MM.1S (cell line): Measurements from ENCODE around the gene CNEP1R1.
A peak's percentile ranks its signal among the peaks of the same experiment; 100 is the strongest.

Experiments used
- DNase-seq: peaks from one replicate; pipeline ENCODE4 v3.0.0-alpha.2; 2015
- H2AFZ ChIP-seq: fragments of 300-600 bp; sonication (generic); 2 replicates; pipeline ENCODE4 v1.6.0; 2016; ENCODE audit warnings: antibody characterized with exemption, low read length
- H3F3A ChIP-seq: fragments of 300-600 bp; sonication (generic); 2 replicates; pipeline ENCODE4 v1.6.1; 2016; ENCODE audit warnings: mild to moderate bottlenecking, antibody characterized with exemption, low read length, moderate library complexity, mixed read lengths; ENCODE audit not compliant: insufficient read depth
- H3K27ac ChIP-seq: fragments of 300-600 bp; sonication (generic); 2 replicates; pipeline ENCODE4 v1.5.1; 2016; ENCODE audit warnings: mild to moderate bottlenecking, low read length
- H3K27me3 ChIP-seq: fragments of 300-600 bp; sonication (generic); replicated peaks from 2 replicates; pipeline ENCODE4 v1.6.0; 2016; ENCODE audit warnings: low read length; ENCODE audit not compliant: insufficient read depth
- H3K36me3 ChIP-seq: fragments of 300-600 bp; sonication (generic); replicated peaks from 2 replicates; pipeline ENCODE4 v1.6.1; 2016; ENCODE audit warnings: mild to moderate bottlenecking, low read length, mixed read lengths; ENCODE audit not compliant: insufficient read depth
- H3K4me1 ChIP-seq: fragments of 300-600 bp; sonication (generic); 2 replicates; pipeline ENCODE4 v1.6.1; 2016; ENCODE audit warnings: low read length, mixed read lengths
- H3K4me2 ChIP-seq: fragments of 300-600 bp; sonication (generic); 2 replicates; pipeline ENCODE4 v1.6.0; 2016; ENCODE audit warnings: low read depth, low read length
- H3K4me3 ChIP-seq: fragments of 300-600 bp; sonication (generic); 2 replicates; pipeline ENCODE4 v1.5.1; 2016; ENCODE audit warnings: low read length, mixed read lengths
- H3K79me2 ChIP-seq: fragments of 300-600 bp; sonication (generic); 2 replicates; pipeline ENCODE4 v1.6.1; 2016; ENCODE audit warnings: mixed run types, low read length, mixed read lengths
- H3K9ac ChIP-seq: fragments of 300-600 bp; sonication (generic); 2 replicates; pipeline ENCODE4 v1.6.1; 2016; ENCODE audit warnings: low read length, mixed read lengths
- H3K9me2 ChIP-seq: fragments of 300-600 bp; sonication (generic); replicated peaks from 2 replicates; pipeline ENCODE4 v1.6.1; 2016; ENCODE audit warnings: mild to moderate bottlenecking, low read length, mixed read lengths; ENCODE audit not compliant: insufficient read depth
- H3K9me3 ChIP-seq: fragments of 300-600 bp; sonication (generic); replicated peaks from 2 replicates; pipeline ENCODE4 v1.6.1; 2016; ENCODE audit warnings: mild to moderate bottlenecking, low read length, mixed read lengths; ENCODE audit not compliant: insufficient read depth
- H4K20me1 ChIP-seq: fragments of 300-600 bp; sonication (generic); 2 replicates; pipeline ENCODE4 v1.6.1; 2016; ENCODE audit warnings: mild to moderate bottlenecking, low read length, moderate library complexity, mixed read lengths; ENCODE audit not compliant: insufficient read depth
- EZH2 ChIP-seq: fragments of 300-600 bp; sonication (generic); optimal IDR thresholded peaks from 2 replicates; pipeline ENCODE3; 2017; ENCODE audit warnings: low read depth, mild to moderate bottlenecking, antibody characterized with exemption, low read length, mixed read lengths
- EZH2phosphoT487 ChIP-seq: fragments of 300-600 bp; sonication (generic); IDR thresholded peaks from 2 replicates; pipeline ENCODE4 v1.6.1; 2018; ENCODE audit warnings: antibody characterized with exemption, low read length
- TF ChIP-seq, protein P1 (sequence below): fragments of 300-600 bp; sonication (generic); IDR thresholded peaks from 2 replicates; pipeline ENCODE4 v1.5.1; 2016; ENCODE audit warnings: antibody characterized with exemption, low read length, mixed read lengths

The CNEP1R1 gene, protein sequence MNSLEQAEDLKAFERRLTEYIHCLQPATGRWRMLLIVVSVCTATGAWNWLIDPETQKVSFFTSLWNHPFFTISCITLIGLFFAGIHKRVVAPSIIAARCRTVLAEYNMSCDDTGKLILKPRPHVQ

DNA sequence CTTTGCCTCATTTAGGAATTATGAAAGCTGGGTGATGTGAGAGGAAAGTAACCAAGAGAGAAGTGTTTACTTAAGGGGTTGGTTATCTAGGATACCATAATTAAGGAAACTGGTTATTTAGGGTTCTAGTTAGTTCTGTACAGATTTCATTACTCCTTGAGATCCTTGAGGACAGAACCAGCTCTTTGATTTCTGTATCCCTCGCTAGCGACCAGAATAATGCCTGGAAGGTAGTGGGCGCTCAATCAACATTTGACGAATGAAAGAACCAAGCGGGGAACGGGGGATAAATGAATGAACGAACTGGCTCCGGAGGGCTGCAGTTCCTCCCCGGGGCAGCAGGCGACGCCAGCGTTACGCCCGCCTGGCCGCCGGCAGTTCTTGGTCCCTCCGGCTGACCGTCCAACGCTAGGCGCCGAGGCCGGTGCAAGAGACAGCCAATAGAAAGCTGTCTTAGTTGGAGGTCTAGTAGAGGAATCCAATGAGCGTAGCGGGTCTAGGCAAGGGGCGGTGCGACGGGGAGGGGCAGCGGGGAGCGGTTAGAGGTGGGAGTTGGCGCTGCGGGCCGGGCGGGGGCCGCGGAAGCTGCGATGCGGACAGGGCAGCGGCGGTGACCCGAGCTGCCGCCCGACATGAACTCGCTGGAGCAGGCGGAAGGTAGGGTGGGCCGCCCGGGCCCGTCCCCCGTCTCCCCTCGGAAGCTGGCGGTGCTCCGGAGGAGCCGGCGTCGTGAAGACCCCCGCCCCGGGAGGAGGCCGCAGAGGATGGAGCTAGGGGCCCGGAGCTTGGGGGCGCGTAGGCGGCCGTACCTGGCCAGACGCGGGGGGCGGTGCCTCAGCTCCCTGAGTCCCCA lies at the start of gene CNEP1R1:
TSS of gene CNEP1R1 (plus strand) at position 542 of the 853 bp plus-strand sequence. CDS start at position 633, 91 bp downstream.
- no peaks in the 10 kb centered on the region for H3F3A ChIP-seq
- H3K4me2 ChIP-seq: peak within 1 kb of the TSS; percentile 72
- no peaks in the 10 kb centered on the region for H3K9me2 ChIP-seq
- peak within 1 kb of the TSS; percentile 81 for H3K4me3 ChIP-seq
- H4K20me1 ChIP-seq: no peaks in the 10 kb centered on the region
- H3K36me3 ChIP-seq: no peaks in the 10 kb centered on the region; the same call in 1 of the 2 replicates
- no peaks in the 10 kb centered on the region for H3K9me3 ChIP-seq
- TF ChIP-seq EZH2phosphoT487: no peak
- TF ChIP-seq, protein P1, sequence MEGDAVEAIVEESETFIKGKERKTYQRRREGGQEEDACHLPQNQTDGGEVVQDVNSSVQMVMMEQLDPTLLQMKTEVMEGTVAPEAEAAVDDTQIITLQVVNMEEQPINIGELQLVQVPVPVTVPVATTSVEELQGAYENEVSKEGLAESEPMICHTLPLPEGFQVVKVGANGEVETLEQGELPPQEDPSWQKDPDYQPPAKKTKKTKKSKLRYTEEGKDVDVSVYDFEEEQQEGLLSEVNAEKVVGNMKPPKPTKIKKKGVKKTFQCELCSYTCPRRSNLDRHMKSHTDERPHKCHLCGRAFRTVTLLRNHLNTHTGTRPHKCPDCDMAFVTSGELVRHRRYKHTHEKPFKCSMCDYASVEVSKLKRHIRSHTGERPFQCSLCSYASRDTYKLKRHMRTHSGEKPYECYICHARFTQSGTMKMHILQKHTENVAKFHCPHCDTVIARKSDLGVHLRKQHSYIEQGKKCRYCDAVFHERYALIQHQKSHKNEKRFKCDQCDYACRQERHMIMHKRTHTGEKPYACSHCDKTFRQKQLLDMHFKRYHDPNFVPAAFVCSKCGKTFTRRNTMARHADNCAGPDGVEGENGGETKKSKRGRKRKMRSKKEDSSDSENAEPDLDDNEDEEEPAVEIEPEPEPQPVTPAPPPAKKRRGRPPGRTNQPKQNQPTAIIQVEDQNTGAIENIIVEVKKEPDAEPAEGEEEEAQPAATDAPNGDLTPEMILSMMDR: peak; percentile 99
- no peak within 1 kb of the TSS; the same call in 1 of the 2 replicates for H3K27ac ChIP-seq
- peak within 1 kb of the TSS; percentile 97 for H2AFZ ChIP-seq
- peaks cover 32% of the 10 kb centered on the region for H3K79me2 ChIP-seq
- 0 out of 2 replicates have a peak, but pooled peaks cover 4% of the 10 kb centered on the region for H3K4me1 ChIP-seq
- no peaks in the 10 kb centered on the region for H3K27me3 ChIP-seq
- DNase-seq: peak; percentile 96
- H3K9ac ChIP-seq: peak within 1 kb of the TSS; percentile 80

DNA sequence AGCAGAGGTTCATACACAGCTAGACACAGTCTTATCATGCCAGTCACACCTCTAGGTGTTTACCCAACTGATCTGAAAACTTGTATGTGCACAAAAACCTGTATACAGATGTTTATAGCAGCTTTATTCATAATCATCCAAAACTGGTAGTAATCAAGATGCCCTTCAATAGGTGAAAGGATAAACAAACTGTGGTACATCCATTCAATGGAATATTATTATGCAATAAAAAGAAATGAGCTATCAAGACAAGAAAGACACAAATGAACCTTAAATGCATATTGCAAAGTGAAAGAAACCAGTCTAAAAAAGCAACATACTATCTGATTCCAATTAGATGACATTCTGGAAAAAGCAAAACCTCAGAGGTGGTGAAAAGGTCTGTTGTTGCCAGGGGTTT lies 47.6 kb upstream of the CNEP1R1 start:
- H3K9me2 ChIP-seq: no peaks in the 10 kb centered on the region
- no peaks in the 10 kb centered on the region for H3K27me3 ChIP-seq
- no peaks in the 10 kb centered on the region for H3F3A ChIP-seq
- 0 out of 2 replicates have a peak, but pooled peaks cover 3% of the 10 kb centered on the region for H3K4me1 ChIP-seq
- H3K4me2 ChIP-seq: no peak overlapping the region
- no peaks in the 10 kb centered on the region for H4K20me1 ChIP-seq
- H3K36me3 ChIP-seq: no peaks in the 10 kb centered on the region
- H3K9ac ChIP-seq: no peak overlapping the region
- DNase-seq: no peak
- H3K9me3 ChIP-seq: no peaks in the 10 kb centered on the region
- no peak for TF ChIP-seq EZH2
- TF ChIP-seq EZH2phosphoT487: no peak
- TF ChIP-seq, protein P1: no peak
- no peak overlapping the region for H3K27ac ChIP-seq
- no peak overlapping the region for H2AFZ ChIP-seq
- no peaks in the 10 kb centered on the region for H3K79me2 ChIP-seq
- no peak overlapping the region for H3K4me3 ChIP-seq

DNA sequence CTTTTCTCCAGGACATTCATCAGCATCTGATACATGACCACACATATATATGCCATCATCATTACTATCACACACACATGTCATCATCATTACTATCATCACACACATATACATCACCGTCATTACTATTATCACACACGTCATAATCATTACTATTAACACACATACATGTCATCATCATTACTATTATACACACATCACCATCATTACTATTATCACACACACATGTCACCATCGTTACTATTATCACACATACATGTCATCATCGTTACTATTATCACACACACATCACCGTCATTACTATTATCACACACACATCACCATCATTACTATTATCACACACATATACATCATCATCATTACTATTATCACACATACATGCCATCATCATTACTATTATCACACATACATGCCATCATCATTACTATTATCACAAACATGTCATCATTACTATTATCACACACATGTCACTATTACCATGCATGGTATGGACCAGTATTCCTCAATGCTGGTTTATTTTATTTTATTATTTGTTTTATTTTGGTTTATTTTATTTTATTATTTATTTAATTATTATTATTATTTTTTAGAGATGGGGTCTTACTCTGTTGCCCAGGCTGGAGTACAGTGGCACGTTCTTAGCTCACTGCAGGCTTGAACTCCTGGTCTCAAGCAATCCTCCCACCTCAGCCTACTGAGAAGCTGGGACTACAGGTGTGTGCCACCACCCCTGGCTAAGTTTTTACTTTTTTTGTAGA lies 46.3 kb upstream of the CNEP1R1 start:
- DNase-seq: no peak
- no peak overlapping the region for H3K9ac ChIP-seq
- TF ChIP-seq EZH2phosphoT487 (no peak), EZH2 (no peak)
- TF ChIP-seq, protein P1: no peak

More for the DNA sequence above, 46.3 kb upstream of the CNEP1R1 start:
- no peaks in the 10 kb centered on the region for H3K9me2 ChIP-seq
- no peak overlapping the region for H3K27ac ChIP-seq
- no peaks in the 10 kb centered on the region for H3K4me1 ChIP-seq
- H3K36me3 ChIP-seq: no peaks in the 10 kb centered on the region
- no peaks in the 10 kb centered on the region for H4K20me1 ChIP-seq
- H3K4me2 ChIP-seq: no peak overlapping the region
- no peaks in the 10 kb centered on the region for H3K9me3 ChIP-seq
- no peaks in the 10 kb centered on the region for H3K27me3 ChIP-seq
- H3K79me2 ChIP-seq: no peaks in the 10 kb centered on the region
- no peaks in the 10 kb centered on the region for H3F3A ChIP-seq
- no peak overlapping the region for H2AFZ ChIP-seq
- H3K4me3 ChIP-seq: no peak overlapping the region
